DOHH2 (cell line): Measurements from ENCODE around the gene DZIP1L.

Experiments used
- H3F3A ChIP-seq: fragments of 200-600 bp; sonication (generic), shearing (Covaris generic); 2 replicates; pipeline ENCODE4 v1.6.0; 2016; ENCODE audit warnings: antibody characterized with exemption, mild to moderate bottlenecking; ENCODE audit not compliant: control insufficient read depth, insufficient read depth
- H3K27ac ChIP-seq: fragments of 200-600 bp; sonication (generic); 2 replicates; pipeline ENCODE4 v1.5.1; 2014; ENCODE audit warnings: low read depth, mild to moderate bottlenecking, low read length, moderate library complexity
- H3K27me3 ChIP-seq: fragments of 200-600 bp; sonication (generic); 2 replicates; pipeline ENCODE4 v1.6.1; 2014; ENCODE audit warnings: mild to moderate bottlenecking, low read length, mixed read lengths; ENCODE audit not compliant: control insufficient read depth
- H3K36me3 ChIP-seq: fragments of 200-600 bp; sonication (generic); 2 replicates; pipeline ENCODE4 v1.6.1; 2014; ENCODE audit warnings: mild to moderate bottlenecking, low read length, moderate library complexity, mixed read lengths; ENCODE audit not compliant: control insufficient read depth
- H3K4me1 ChIP-seq: fragments of 200-600 bp; sonication (generic); 2 replicates; pipeline ENCODE4 v1.6.1; 2014; ENCODE audit warnings: mild to moderate bottlenecking, low read length, mixed read lengths; ENCODE audit not compliant: control insufficient read depth
- H3K4me2 ChIP-seq: fragments of 200-600 bp; sonication (generic); 2 replicates; pipeline ENCODE4 v1.6.0; 2014; ENCODE audit warnings: mild to moderate bottlenecking, low read length, moderate library complexity
- H3K4me3 ChIP-seq: fragments of 200-600 bp; sonication (generic); 2 replicates; pipeline ENCODE4 v1.5.1; 2014; ENCODE audit warnings: mild to moderate bottlenecking, low read length, mixed read lengths
- H3K79me2 ChIP-seq: fragments of 200-600 bp; sonication (generic); 2 replicates; pipeline ENCODE4 v1.6.1; 2014; ENCODE audit warnings: mild to moderate bottlenecking, low read length, mixed read lengths; ENCODE audit not compliant: control insufficient read depth
- H3K9me2 ChIP-seq: fragments of 200-600 bp; sonication (generic); replicated peaks from 2 replicates; pipeline ENCODE4 v1.6.1; 2014; ENCODE audit warnings: mild to moderate bottlenecking, low read length, mixed read lengths; ENCODE audit not compliant: control insufficient read depth
- H3K9me3 ChIP-seq: fragments of 200-600 bp; sonication (generic); 2 replicates; pipeline ENCODE4 v1.6.1; 2014; ENCODE audit warnings: antibody characterized with exemption, low read length, mixed read lengths; ENCODE audit not compliant: control insufficient read depth, insufficient read depth
- H4K20me1 ChIP-seq: fragments of 200-600 bp; sonication (generic); 2 replicates; pipeline ENCODE4 v1.6.0; 2014; ENCODE audit warnings: low read depth, mild to moderate bottlenecking, antibody characterized with exemption, low read length, moderate library complexity; ENCODE audit not compliant: control insufficient read depth, insufficient read depth
- CTCF ChIP-seq: fragments of 200-600 bp; sonication (generic); IDR thresholded peaks from one replicate; pipeline ENCODE4 v1.5.1; 2014; ENCODE audit warnings: antibody characterized with exemption, mild to moderate bottlenecking, low read depth, low read length; ENCODE audit not compliant: poor library complexity, severe bottlenecking
- EZH2phosphoT487 ChIP-seq: fragments of 200-600 bp; sonication (generic); IDR thresholded peaks from 2 replicates; pipeline ENCODE4 v1.6.1; 2017; ENCODE audit warnings: borderline replicate concordance, mild to moderate bottlenecking, antibody characterized with exemption, low read length, moderate library complexity, mixed read lengths

DZIP1L gene

GRCh38 chr3:138066383-138066782 is 49.0 kb downstream of the DZIP1L start:
- Histone ChIP-seq H3K4me2 (no peak overlapping the region), H3K27ac (no peak overlapping the region), H3K9me3 (no peaks in the 10 kb centered on the region), H3F3A (no peaks in the 10 kb centered on the region), H3K4me3 (no peak overlapping the region), H3K4me1 (peaks cover 2% of the 10 kb centered on the region), H3K9me2 (no peaks in the 10 kb centered on the region), H4K20me1 (no peaks in the 10 kb centered on the region), H3K27me3 (0 out of 2 replicates have a peak, but pooled peaks cover 4% of the 10 kb centered on the region), H3K36me3 (no peaks in the 10 kb centered on the region), H3K79me2 (no peaks in the 10 kb centered on the region)
- TF ChIP-seq EZH2phosphoT487 (no peak), CTCF (no peak)

DNA sequence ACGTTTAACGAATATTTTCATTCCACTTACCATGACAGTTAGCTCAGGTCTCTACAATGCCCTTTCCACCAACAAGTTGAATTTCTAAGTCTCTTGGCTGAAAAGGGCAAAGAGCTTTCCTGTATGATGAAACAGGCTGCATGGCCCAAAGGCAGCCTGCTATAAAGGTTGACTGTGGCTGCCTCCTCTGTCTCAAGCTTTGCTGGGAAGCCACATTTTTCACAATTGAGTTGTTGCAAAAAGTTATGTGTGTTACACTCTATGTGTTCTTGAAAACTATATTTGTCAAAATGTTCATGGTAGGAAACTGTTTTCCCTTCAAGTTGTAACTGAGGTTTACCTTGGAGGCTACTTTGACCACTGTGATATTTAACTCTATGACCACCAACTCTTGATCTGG is 49.5 kb downstream of the DZIP1L start:
- peaks cover 6% of the 10 kb centered on the region for H3K4me1 ChIP-seq
- no peaks in the 10 kb centered on the region for H3K36me3 ChIP-seq
- no peaks in the 10 kb centered on the region for H3K9me2 ChIP-seq
- TF ChIP-seq EZH2phosphoT487 (no peak), CTCF (no peak)
- H3K4me3 ChIP-seq: no peak overlapping the region
- H3K9me3 ChIP-seq: no peaks in the 10 kb centered on the region
- no peaks in the 10 kb centered on the region for H3F3A ChIP-seq
- 0 out of 2 replicates have a peak, but pooled peaks cover 1% of the 10 kb centered on the region for H3K27me3 ChIP-seq
- no peak overlapping the region for H3K27ac ChIP-seq
- H4K20me1 ChIP-seq: no peaks in the 10 kb centered on the region
- H3K79me2 ChIP-seq: no peaks in the 10 kb centered on the region
- no peak overlapping the region for H3K4me2 ChIP-seq

DNA sequence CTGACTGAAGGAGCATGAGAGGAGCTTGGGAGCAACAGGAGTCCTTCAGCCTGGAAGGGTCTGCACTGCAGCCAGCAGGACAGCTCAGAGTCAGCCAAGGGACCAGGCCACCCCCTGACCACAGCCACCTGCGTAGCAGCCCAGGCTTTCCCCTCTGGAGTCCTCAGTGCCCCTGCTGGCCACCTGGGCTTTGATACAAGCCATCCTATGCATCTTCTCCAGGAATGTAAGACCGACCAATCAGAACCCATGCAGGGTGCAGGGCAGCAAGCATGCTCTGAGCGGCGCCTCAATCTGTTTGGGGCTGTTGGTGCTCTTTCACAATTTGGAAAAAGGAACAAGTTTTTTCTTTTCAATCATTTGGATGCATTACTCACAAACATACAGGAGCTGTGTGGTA is 52.0 kb downstream of the DZIP1L start:
- Histone ChIP-seq H3K27me3 (no peaks in the 10 kb centered on the region; the same call in 1 of the 2 replicates), H3K9me2 (no peaks in the 10 kb centered on the region), H3K4me1 (peaks cover 12% of the 10 kb centered on the region), H3K4me2 (no peak overlapping the region), H3K27ac (no peak overlapping the region), H3K9me3 (no peaks in the 10 kb centered on the region), H3K36me3 (no peaks in the 10 kb centered on the region), H4K20me1 (no peaks in the 10 kb centered on the region), H3F3A (no peaks in the 10 kb centered on the region), H3K4me3 (no peak overlapping the region), H3K79me2 (no peaks in the 10 kb centered on the region)
- TF ChIP-seq EZH2phosphoT487 (no peak), CTCF (no peak)

DNA sequence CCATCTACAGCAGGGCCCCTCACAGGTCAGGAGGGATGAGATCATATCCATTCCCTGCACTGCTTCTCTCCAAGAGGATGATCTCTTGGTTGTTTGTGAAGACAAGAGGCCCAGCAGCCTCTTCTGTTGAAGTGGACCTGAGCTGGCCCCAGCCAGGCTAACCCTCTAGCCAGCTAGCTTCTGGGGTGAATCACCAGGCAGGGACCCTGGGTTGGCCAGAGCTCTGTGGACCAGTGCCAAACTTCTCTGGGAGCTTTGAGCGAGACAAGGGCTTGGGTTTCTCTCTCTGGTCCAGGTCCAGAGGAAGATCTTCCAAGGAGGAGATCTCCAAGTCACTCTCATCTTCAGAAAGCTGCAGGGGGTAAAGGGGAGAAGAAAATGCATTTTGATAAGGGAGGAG is 52.8 kb downstream of the DZIP1L start:
- Histone ChIP-seq H3K4me2 (no peak overlapping the region), H3K4me1 (peaks cover 12% of the 10 kb centered on the region), H3K27me3 (no peaks in the 10 kb centered on the region; the same call in 1 of the 2 replicates), H4K20me1 (no peaks in the 10 kb centered on the region), H3K9me2 (no peaks in the 10 kb centered on the region), H3K27ac (no peak overlapping the region), H3K79me2 (no peaks in the 10 kb centered on the region), H3K9me3 (no peaks in the 10 kb centered on the region), H3K4me3 (no peak overlapping the region), H3K36me3 (no peaks in the 10 kb centered on the region), H3F3A (no peaks in the 10 kb centered on the region)
- TF ChIP-seq CTCF (no peak), EZH2phosphoT487 (no peak)
